VCaP (cell line): ENCODE results near the gene MYL3.
A peak's percentile ranks its signal among the peaks of the same experiment; 100 is the strongest.

Experiments used
- H3K27ac ChIP-seq: fragments of 450-650 bp; 2 replicates; pipeline ENCODE4 v1.5.1; 2017
- CTCF ChIP-seq: fragments of 450-650 bp; conservative IDR thresholded peaks from 2 replicates; pipeline ENCODE4 v1.5.1; 2017; ENCODE audit warnings: mild to moderate bottlenecking, moderate library complexity

The MYL3 gene

GRCh38 chr3:46850468-46850779, 12.8 kb downstream of the MYL3 start:
- TF ChIP-seq CTCF = no peak
- no peak overlapping the region for H3K27ac ChIP-seq

- TF ChIP-seq CTCF = no peak
Measured at GRCh38 chr3:46849686-46850467, 13.4 kb downstream of the MYL3 start.

GRCh38 chr3:46849045-46849631, 14.1 kb downstream of the MYL3 start:
- H3K27ac ChIP-seq = no peak overlapping the region
- no peak for TF ChIP-seq CTCF

More at GRCh38 chr3:46849686-46850467, 13.4 kb downstream of the MYL3 start:
- H3K27ac ChIP-seq = no peak overlapping the region

GRCh38 chr3:46848271-46849044, 14.8 kb downstream of the MYL3 start:
- H3K27ac ChIP-seq = no peak overlapping the region
- TF ChIP-seq CTCF = no peak; the same call in 1 of the 2 replicates

GRCh38 chr3:46847744-46848143, 15.5 kb downstream of the MYL3 start:
- H3K27ac ChIP-seq = no peak overlapping the region
- no peak for TF ChIP-seq CTCF

GRCh38 chr3:46846624-46847542, 16.4 kb downstream of the MYL3 start:
- TF ChIP-seq CTCF = no peak
- peak overlapping the region; percentile 90 for H3K27ac ChIP-seq
